Lung (tissue), 12 donors: Measurements from ENCODE around the gene BRD7. TPM values are rescaled to one million over a fixed set of nuclear protein-coding genes. Genes with fewer than 3 reads are reported as not detected.

Source experiments
- ATAC-seq: fragments of 200-7000 bp; cut with Tn5 transposase; one replicate; pipeline ENCODE4 v1.9.1; 2020; ENCODE audit warnings: moderate number of reproducible peaks; ENCODE audit not compliant: insufficient read depth, low FRiP score
- DNase-seq, 3 donors: peaks; one replicate each; pipeline ENCODE4 v3.0.0-alpha.2; 2013 to 2017
- H3K27ac ChIP-seq, 2 donors: one replicate each; pipeline ENCODE4 v1.5.1; 2013; ENCODE audit warnings: mild to moderate bottlenecking in 2 of 2, moderate library complexity in 2 of 2, control low read depth in 1 of 2, inconsistent platforms in 1 of 2, low read depth in 1 of 2, low read length in 1 of 2
- H3K27me3 ChIP-seq, 3 donors: one replicate each; pipeline ENCODE4 v1.5.1; 2013; ENCODE audit warnings: low read length in 2 of 3; ENCODE audit not compliant: control insufficient read depth in 3 of 3, insufficient read depth in 3 of 3
- H3K36me3 ChIP-seq, 4 donors: one replicate each; pipeline ENCODE4 v1.5.1; 2013; ENCODE audit warnings: low read length in 4 of 4, mild to moderate bottlenecking in 1 of 4, moderate library complexity in 1 of 4; ENCODE audit not compliant: control insufficient read depth in 4 of 4, insufficient read depth in 4 of 4
- H3K4me1 ChIP-seq, 5 donors: one replicate each; pipeline ENCODE4 v1.5.1; 2013; ENCODE audit warnings: low read length in 5 of 5, mild to moderate bottlenecking in 2 of 5, moderate library complexity in 1 of 5; ENCODE audit not compliant: control insufficient read depth in 5 of 5, insufficient read depth in 5 of 5
- H3K4me3 ChIP-seq: one replicate; pipeline ENCODE4 v1.5.1; 2013; ENCODE audit warnings: mild to moderate bottlenecking, control low read depth, moderate library complexity
- H3K9ac ChIP-seq, 2 donors: one replicate each; pipeline ENCODE4 v1.5.1; 2013; ENCODE audit warnings: low read length in 2 of 2, control low read depth in 1 of 2; ENCODE audit not compliant: insufficient read depth in 1 of 2
- H3K9me3 ChIP-seq, 4 donors: one replicate each; pipeline ENCODE4 v1.5.1; 2013; ENCODE audit warnings: low read length in 3 of 4, mild to moderate bottlenecking in 1 of 4, moderate library complexity in 1 of 4; ENCODE audit not compliant: control insufficient read depth in 4 of 4, insufficient read depth in 3 of 4
- WGBS, 2 donors: extraction: QIAGEN DNeasy Blood & Tissue Kit; methylation state at CpG; one replicate each; pipeline ENCODE4 v1.1.7; 2013; 5-methylcytosine and 5-hydroxymethylcytosine counted together
- polyA plus RNA-seq, 2 donors: library from polyadenylated mRNA; stranded (reverse); fragments of 200-250 nt; gene quantifications; one replicate each; pipeline ENCODE4 v1.2.1, GENCODE V29; 2013
- total RNA-seq, 2 donors: library from RNA; depleted of rRNA in 1 of 2; stranded (reverse); fragments of >200 nt in 1 of 2; gene quantifications; one replicate each; pipeline ENCODE4 v1.2.1, GENCODE V29; 2014 to 2021
- TF ChIP-seq, protein P1 (sequence below): IDR thresholded peaks from 2 replicates; pipeline ENCODE4 v1.5.1; 2012; ENCODE audit warnings: mild to moderate bottlenecking; ENCODE audit errors: control extremely low read depth, extremely low read depth
- donor health status: control.
- donor health status: control.
- donor health status: Bipolar disorder and iron deficiency.
- donor health status: healthy.
- donor health status: DM: yes; HTN: yes; CAD: no.

The BRD7 gene
- total and polyA plus RNA-seq, 4 donors, result 33.9 to 54.6 (median 53.5) TPM

DNA sequence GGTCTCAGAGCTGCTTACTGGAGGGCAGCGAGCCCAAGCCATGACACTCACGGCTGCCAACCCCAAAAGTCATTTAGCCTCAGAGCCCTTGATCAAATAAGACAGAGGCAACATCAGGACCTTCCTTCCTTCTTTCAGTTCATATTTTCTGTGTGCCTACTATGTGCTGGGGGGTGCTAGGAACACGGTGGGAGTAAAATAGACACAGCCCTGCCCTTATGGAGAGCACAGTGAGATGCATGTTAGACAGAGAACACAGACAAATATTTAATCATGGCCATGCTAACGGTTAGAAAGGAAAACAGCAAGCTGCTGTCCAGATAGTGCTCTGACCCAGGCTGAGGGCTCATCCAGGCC lies 4.5 kb upstream of the BRD7 start:
- no peak overlapping the region for H3K9ac ChIP-seq
- ATAC-seq, result no peak
- no peaks in the 10 kb centered on the region for H3K36me3 ChIP-seq
- H3K27ac ChIP-seq, result no peak overlapping the region
- 72 to 84% methylated on average over 4 of the region's 4 CpGs for WGBS, 2 donors
- TF ChIP-seq, protein P1, sequence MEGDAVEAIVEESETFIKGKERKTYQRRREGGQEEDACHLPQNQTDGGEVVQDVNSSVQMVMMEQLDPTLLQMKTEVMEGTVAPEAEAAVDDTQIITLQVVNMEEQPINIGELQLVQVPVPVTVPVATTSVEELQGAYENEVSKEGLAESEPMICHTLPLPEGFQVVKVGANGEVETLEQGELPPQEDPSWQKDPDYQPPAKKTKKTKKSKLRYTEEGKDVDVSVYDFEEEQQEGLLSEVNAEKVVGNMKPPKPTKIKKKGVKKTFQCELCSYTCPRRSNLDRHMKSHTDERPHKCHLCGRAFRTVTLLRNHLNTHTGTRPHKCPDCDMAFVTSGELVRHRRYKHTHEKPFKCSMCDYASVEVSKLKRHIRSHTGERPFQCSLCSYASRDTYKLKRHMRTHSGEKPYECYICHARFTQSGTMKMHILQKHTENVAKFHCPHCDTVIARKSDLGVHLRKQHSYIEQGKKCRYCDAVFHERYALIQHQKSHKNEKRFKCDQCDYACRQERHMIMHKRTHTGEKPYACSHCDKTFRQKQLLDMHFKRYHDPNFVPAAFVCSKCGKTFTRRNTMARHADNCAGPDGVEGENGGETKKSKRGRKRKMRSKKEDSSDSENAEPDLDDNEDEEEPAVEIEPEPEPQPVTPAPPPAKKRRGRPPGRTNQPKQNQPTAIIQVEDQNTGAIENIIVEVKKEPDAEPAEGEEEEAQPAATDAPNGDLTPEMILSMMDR, result no peak
- no peak for DNase-seq
- H3K27me3 ChIP-seq, result no peaks in the 10 kb centered on the region
- peaks cover 0 to 10% (median 4%) of the 10 kb centered on the region in 5 donors for H3K4me1 ChIP-seq
- H3K4me3 ChIP-seq, result no peak overlapping the region
- no peaks in the 10 kb centered on the region for H3K9me3 ChIP-seq

DNA sequence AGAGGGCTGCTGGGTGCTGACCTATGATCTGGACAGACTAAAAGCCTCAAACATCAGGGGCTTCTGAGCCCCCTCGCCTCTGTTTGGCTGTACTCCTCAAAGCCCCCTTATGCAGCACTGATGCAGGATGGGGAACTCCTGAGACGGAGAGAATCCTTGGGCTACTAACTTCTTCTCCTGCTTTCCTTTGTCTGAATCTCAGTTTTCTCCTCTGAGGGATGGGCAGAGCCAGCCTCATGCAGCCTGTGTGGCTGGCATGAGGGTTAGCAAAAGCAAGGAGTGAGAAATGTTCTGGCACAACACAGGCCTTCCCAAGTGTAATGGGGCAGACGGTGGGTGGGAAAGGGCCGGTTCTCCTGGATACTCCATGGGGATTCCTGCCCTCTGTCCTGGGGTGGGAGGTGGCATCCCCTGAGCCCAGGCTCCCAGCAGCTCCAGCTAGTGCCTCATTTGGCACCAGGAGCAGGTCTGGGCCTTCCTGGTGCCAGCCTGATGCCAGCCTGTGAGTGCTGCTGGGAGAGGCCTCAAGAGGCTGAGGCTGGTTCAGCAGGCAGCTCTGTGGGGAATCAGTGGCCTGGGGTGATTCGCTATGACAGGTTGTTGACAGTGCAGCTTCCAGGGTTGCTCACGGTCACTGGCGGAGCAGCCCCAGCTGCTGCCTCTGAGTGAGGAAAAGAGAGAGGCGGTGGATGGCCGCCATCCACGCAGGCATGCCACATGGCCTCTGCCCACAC lies 4.0 kb upstream of the BRD7 start:
- TF ChIP-seq, protein P1, result no peak
- H3K9me3 ChIP-seq, result no peaks in the 10 kb centered on the region
- peaks cover 0 to 12% (median 4%) of the 10 kb centered on the region in 5 donors for H3K4me1 ChIP-seq
- H3K4me3 ChIP-seq, result no peak overlapping the region
- H3K27me3 ChIP-seq, result no peaks in the 10 kb centered on the region
- H3K36me3 ChIP-seq, result no peaks in the 10 kb centered on the region
- no peak overlapping the region for H3K9ac ChIP-seq
- H3K27ac ChIP-seq, result no peak overlapping the region
- ATAC-seq (no peak), DNase-seq (peak in 2 of 3 donors; percentile 21 to 35)
- 78 to 84% methylated on average over 10 of the region's 10 CpGs for WGBS, 2 donors

DNA sequence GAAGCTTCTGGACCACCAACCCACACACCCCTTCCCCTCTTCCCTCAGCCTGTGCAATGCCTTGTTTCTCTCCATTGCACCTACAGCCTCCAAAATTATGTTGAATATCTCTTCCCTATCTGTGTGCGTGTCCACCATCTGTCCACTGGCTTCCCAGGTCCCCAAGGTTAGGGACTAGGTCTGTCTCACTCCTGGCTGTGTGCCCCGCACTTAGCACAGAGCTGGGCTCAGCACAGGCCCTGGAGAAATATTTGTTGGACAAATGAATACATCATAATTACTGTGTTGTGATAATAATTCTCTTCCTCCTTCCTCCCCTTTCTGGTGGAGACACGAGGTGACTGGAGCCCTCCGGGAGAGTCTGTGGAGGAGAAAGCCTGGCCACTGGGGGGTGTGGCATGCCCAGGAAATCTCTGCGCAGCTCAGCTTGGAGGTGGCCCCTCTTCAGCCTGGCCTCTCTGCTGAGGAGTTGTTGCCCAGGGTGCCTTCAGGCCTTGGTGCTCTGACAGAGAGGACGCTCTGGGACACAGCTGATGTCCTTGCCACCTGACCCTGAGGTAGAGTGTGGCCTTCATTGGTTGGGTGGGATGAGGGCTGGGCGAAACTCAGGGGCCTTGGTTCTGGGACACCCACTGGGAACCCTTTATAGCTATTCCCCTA lies 3.3 kb upstream of the BRD7 start:
- no peaks in the 10 kb centered on the region for H3K27me3 ChIP-seq
- WGBS, 2 donors, result 63 to 79% methylated on average over 7 of the region's 7 CpGs
- H3K36me3 ChIP-seq, result no peaks in the 10 kb centered on the region
- TF ChIP-seq, protein P1, result no peak
- H3K9ac ChIP-seq, result no peak overlapping the region
- H3K27ac ChIP-seq, result no peak overlapping the region
- H3K4me3 ChIP-seq, result no peak overlapping the region
- peaks cover 0 to 19% (median 4%) of the 10 kb centered on the region in 5 donors for H3K4me1 ChIP-seq
- H3K9me3 ChIP-seq, result no peaks in the 10 kb centered on the region
- ATAC-seq, result no peak
- peak; percentile 72 to 80 (median 74) for DNase-seq
